ENCODE measurements around the gene NGRN.

The NGRN gene

DNA sequence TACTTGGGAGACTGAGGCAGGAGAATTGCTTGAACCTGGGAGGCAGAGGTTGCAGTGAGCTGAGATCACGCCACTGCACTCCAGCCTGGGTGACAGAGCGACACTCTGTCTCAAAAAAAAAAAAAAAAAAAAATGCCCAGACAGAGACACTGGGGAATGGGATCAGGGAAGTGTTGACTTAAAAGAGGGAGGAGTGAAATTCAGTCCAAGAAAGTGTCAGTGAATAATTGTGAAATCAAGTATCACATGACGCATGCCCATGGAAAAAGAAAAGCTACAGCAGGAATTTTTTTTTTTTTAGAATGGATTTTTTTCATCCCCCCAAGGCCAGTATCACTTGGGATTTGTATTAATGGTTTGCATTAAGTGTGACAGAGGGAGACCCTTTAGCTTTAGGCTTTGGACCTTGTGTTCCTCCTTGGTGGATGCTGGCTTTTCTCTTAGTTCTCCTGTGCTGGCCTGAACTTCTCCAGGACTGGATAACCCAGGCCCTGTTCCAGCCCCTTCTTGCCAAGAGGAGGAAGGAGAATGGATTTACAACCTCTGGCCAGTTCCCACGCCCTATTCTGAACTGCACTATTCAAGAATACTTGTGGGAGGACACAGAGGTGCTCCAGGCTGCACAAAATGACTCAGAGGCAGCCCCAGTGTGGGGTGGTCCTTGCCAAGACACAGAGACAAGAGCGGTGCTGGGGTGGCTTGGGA is 50.0 kb downstream of the NGRN start:
- no peak for DNase-seq (ENCODE audit: low spot score)
- in situ Hi-C loops (cut with MboI; ENCODE audit: low pct_unique_long_range_greater_than_20kb, low sequenced_read_pairs, unreplicated experiment): loop anchor here (25.0 kb wide), 1 partner anchor 572 kb away; the partner anchor contains the start of gene FES
- TF ChIP-seq, protein P1, sequence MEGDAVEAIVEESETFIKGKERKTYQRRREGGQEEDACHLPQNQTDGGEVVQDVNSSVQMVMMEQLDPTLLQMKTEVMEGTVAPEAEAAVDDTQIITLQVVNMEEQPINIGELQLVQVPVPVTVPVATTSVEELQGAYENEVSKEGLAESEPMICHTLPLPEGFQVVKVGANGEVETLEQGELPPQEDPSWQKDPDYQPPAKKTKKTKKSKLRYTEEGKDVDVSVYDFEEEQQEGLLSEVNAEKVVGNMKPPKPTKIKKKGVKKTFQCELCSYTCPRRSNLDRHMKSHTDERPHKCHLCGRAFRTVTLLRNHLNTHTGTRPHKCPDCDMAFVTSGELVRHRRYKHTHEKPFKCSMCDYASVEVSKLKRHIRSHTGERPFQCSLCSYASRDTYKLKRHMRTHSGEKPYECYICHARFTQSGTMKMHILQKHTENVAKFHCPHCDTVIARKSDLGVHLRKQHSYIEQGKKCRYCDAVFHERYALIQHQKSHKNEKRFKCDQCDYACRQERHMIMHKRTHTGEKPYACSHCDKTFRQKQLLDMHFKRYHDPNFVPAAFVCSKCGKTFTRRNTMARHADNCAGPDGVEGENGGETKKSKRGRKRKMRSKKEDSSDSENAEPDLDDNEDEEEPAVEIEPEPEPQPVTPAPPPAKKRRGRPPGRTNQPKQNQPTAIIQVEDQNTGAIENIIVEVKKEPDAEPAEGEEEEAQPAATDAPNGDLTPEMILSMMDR (IDR thresholded peaks at IDR 0.05; ENCODE audit: extremely low read depth, insufficient read depth, missing control alignments): no peak

DNA sequence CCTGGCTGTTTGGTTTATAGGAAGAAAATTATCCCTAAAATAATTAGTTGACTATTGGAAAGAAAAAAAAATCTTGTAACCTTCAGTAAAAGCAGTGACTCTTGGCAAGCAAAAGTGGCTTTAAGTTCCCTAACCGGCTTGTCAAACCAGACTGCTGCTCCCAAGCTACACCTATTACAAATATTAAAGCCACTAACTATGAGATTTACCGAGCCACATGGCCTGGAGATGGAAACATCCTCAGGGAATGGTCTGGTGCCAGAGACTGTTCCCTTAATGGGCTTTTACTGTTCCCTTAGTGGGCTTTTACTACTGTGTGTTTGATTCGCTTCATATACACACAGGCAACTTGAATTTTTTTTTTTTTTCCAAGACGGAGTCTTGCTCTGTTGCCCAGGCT is 50.7 kb downstream of the NGRN start:
- DNase-seq (ENCODE audit: low spot score): no peak
- in situ Hi-C loops (cut with MboI; ENCODE audit: low pct_unique_long_range_greater_than_20kb, low sequenced_read_pairs, unreplicated experiment): loop anchor here (25.0 kb wide), 1 partner anchor 571 kb away; the partner anchor contains the start of gene FES
- TF ChIP-seq, protein P1 (IDR thresholded peaks at IDR 0.05; ENCODE audit: extremely low read depth, insufficient read depth, missing control alignments): no peak

DNA sequence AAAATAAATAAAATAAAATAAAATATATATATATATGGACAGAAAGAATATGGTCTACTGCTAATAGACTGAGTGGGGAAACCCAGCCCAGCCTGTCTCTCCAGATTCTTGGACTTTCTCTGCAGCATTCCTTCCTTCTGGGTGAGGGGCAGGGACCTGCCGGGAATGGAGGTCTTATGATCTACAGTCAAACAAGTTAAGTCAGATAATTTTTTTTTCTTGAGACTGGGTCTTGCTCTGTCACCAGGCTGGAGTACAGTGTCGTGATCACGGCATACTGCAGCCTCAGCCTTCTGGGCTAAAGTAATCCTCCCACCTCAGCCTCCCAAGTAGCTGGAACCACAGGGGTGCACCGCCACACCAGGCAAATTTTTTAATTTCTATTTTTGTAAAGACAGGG is 53.1 kb downstream of the NGRN start:
- DNase-seq (ENCODE audit: low spot score): no peak
- TF ChIP-seq, protein P1 (IDR thresholded peaks at IDR 0.05; ENCODE audit: extremely low read depth, insufficient read depth, missing control alignments): no peak
- in situ Hi-C loops (cut with MboI; ENCODE audit: low pct_unique_long_range_greater_than_20kb, low sequenced_read_pairs, unreplicated experiment): loop anchor here (25.0 kb wide), 1 partner anchor 569 kb away; the partner anchor contains the start of gene FES

DNA sequence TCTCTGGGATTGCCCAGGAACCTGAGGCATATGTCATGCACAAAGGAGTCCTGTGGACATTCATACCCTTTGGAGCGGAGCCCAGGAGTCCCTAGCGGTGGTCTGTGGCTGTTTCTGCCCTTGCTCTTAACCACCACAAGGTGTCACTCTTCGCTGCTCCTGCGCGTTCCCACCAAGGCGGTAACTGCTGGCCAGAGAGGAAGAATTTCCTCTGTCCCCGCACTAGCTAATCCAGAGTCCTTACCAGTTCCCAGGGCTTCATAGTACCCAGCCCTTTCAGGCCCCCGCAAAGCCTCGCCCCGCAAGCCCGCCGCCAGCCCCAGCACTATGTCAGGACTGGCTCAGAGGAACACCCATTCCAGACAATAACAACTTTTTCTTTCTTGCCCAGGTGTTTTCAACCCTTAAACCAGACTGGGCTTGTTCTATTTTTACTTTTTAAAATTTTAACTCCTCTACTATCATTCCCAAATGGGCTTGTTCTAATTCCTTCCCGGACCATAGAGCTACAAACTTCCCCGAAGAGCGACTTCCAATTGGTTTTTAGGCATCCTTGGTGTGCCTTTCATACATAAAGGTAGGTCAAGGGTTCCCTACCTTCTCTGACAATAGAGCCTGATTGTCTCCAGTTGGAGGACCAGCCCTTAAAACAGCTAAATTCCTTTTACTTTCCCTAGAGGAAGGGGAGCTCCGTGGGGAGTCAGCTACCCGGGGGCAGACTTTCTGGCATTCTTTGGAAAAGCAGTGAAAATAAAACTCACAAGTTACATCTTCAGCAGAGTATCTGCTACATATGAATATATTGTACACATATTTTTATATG is 54.8 kb downstream of the NGRN start:
- peak; percentile 84 for DNase-seq (ENCODE audit: low spot score)
- TF ChIP-seq, protein P1 (IDR thresholded peaks at IDR 0.05; ENCODE audit: extremely low read depth, insufficient read depth, missing control alignments): peak; percentile 95
- in situ Hi-C loops (cut with MboI; ENCODE audit: low pct_unique_long_range_greater_than_20kb, low sequenced_read_pairs, unreplicated experiment): loop anchor here (10.0 to 25.0 kb wide), 3 partner anchors 155 to 567 kb away; partner anchors contain the start of gene FES

DNA sequence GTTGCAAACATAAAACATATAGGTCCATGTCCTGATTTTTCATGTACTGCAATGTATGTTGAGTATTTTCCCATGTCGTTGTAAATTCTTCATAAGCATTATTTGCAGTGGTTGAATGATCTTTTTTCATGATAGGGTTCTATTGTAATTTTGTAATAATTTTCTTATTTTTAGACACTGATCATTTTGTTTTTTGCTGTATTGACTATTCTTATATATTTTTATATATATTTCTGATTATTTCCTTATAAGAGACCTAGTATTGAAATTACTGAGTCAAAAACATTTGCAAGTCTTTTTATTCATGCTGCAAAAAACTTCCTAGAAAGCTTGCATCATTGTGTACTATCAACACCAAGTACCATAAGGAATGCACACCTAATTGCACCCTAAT is 55.4 kb downstream of the NGRN start:
- in situ Hi-C loops (cut with MboI; ENCODE audit: low pct_unique_long_range_greater_than_20kb, low sequenced_read_pairs, unreplicated experiment): loop anchor here (10.0 to 25.0 kb wide), 3 partner anchors 154 to 566 kb away; partner anchors contain the start of gene FES
- TF ChIP-seq, protein P1 (IDR thresholded peaks at IDR 0.05; ENCODE audit: extremely low read depth, insufficient read depth, missing control alignments): no peak

More for the DNA sequence above, 55.4 kb downstream of the NGRN start:
- DNase-seq (ENCODE audit: low spot score): no peak

Data from GM13977 (cell line).